Peyer's patch (tissue), 4 donors: ENCODE results near the gene PPP1R8. TPM values are rescaled to one million over a fixed set of nuclear protein-coding genes. Genes with fewer than 3 reads are reported as not detected.

Source experiments
- DNase-seq, 3 donors: peaks; one replicate each; pipeline ENCODE4 v3.0.0-alpha.2; 2017 to 2019
- H3K27ac ChIP-seq, 4 donors: fragments of 200-600 bp; sonication (generic); one replicate each; pipeline ENCODE4 v1.5.1; 2016 to 2019
- H3K27me3 ChIP-seq, 2 donors: fragments of 200-600 bp; sonication (generic); one replicate each; pipeline ENCODE4 v1.5.1; 2019
- H3K36me3 ChIP-seq, 3 donors: fragments of 200-600 bp; sonication (generic); one replicate each; pipeline ENCODE4 v1.5.1; 2016 to 2019
- H3K4me1 ChIP-seq, 4 donors: fragments of 200-600 bp; sonication (generic); one replicate each; pipeline ENCODE4 v1.5.1; 2016 to 2019
- H3K4me3 ChIP-seq, 4 donors: fragments of 200-600 bp; sonication (generic); 1 replicate in 3 of 4; 2 replicates in 1 of 4; pipeline ENCODE4 v1.5.1; 2016 to 2019; ENCODE audit warnings: mild to moderate bottlenecking in 1 of 4
- H3K9me3 ChIP-seq, 4 donors: fragments of 200-600 bp; sonication (generic); one replicate each; pipeline ENCODE4 v1.5.1; 2016 to 2019; ENCODE audit warnings: mild to moderate bottlenecking in 1 of 4
- POLR2A ChIP-seq, 2 donors: fragments of 450-650 bp; IDR thresholded peaks; one replicate each; pipeline ENCODE4 v1.5.1; 2017; ENCODE audit warnings: antibody characterized with exemption in 2 of 2, mild to moderate bottlenecking in 2 of 2, moderate library complexity in 2 of 2
- total RNA-seq, 4 donors: library from RNA; depleted of rRNA; stranded (reverse); fragments of >200 nt; gene quantifications; one replicate each; pipeline ENCODE4 v1.1.0, GENCODE V29; 2016
- TF ChIP-seq, protein P1 (sequence below), 6 experiments: fragments of 450-650 bp in 4 of 6; fragments of 200-600 bp in 2 of 6; sonication (generic) in 1 of 6; IDR thresholded peaks; one replicate each; pipeline ENCODE4 v1.5.1; 2017 to 2019; ENCODE audit warnings: antibody characterized with exemption in 6 of 6, mild to moderate bottlenecking in 3 of 6, moderate library complexity in 1 of 6

PPP1R8 gene
- total RNA-seq = 10 to 100 TPM; 19.1 to 82.5 (median 27.0) TPM

DNA sequence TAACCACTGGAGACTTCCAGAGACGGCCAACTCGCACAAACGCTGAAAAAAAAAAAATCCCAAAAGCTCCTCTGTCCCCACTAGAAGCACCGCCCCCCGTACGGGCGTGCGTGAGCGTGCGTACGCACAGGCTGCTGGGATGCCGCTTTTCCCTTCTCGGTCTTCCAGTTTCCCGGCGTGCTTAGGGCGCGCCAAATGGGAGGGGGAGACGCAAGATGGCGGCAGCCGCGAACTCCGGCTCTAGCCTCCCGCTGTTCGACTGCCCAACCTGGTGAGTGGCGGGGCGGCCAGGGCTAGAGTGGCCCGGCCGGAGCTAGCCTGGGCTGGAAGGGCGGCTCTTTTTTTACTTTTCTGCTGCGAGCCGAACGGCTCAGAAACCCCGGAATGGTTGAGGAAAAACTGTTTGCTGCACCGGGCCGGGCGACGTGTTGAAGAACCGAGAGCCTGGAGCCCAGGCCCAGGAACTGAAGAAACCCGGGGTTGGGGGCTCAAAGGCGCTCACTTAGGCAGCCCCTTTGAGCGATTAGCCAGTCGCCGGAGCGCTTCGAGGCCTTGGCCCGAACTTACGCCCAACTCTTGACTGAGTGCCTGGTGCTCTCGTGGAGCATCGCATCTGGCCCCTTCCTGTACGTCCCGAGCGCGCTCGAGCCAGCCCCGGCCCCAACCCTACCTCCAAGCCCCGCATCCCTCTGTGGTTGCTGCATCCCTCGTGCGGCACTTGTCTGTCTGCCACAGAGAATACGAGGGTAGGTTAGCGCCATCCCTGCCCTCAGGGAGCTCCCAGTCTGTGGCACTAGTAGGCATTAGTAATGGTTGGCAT, at the start of gene PPP1R8:
Gene PPP1R8, plus strand, starts transcription at position 162 of the 820 bp plus-strand sequence. Its CDS starts 54 bp downstream, at position 216.
- no peaks in the 10 kb centered on the region for H3K27me3 ChIP-seq
- H3K4me1 ChIP-seq = peaks cover 0 to 14% (median 3%) of the 10 kb centered on the region in 4 donors
- peak within 1 kb of the TSS; percentile 82 to 86 (median 84) for H3K27ac ChIP-seq
- H3K36me3 ChIP-seq = peaks cover 0 to 22% (median 0%) of the 10 kb centered on the region in 3 donors
- peak within 1 kb of the TSS; percentile 70 to 90 (median 80) for H3K4me3 ChIP-seq
- DNase-seq = peak; percentile 90 to 96 (median 93)
- TF ChIP-seq, protein P1, sequence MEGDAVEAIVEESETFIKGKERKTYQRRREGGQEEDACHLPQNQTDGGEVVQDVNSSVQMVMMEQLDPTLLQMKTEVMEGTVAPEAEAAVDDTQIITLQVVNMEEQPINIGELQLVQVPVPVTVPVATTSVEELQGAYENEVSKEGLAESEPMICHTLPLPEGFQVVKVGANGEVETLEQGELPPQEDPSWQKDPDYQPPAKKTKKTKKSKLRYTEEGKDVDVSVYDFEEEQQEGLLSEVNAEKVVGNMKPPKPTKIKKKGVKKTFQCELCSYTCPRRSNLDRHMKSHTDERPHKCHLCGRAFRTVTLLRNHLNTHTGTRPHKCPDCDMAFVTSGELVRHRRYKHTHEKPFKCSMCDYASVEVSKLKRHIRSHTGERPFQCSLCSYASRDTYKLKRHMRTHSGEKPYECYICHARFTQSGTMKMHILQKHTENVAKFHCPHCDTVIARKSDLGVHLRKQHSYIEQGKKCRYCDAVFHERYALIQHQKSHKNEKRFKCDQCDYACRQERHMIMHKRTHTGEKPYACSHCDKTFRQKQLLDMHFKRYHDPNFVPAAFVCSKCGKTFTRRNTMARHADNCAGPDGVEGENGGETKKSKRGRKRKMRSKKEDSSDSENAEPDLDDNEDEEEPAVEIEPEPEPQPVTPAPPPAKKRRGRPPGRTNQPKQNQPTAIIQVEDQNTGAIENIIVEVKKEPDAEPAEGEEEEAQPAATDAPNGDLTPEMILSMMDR (IDR thresholded peaks at IDR 0.05) = no peak
- peak; percentile 71 to 79 for TF ChIP-seq POLR2A (IDR thresholded peaks at IDR 0.05)
- H3K9me3 ChIP-seq = no peaks in the 10 kb centered on the region

DNA sequence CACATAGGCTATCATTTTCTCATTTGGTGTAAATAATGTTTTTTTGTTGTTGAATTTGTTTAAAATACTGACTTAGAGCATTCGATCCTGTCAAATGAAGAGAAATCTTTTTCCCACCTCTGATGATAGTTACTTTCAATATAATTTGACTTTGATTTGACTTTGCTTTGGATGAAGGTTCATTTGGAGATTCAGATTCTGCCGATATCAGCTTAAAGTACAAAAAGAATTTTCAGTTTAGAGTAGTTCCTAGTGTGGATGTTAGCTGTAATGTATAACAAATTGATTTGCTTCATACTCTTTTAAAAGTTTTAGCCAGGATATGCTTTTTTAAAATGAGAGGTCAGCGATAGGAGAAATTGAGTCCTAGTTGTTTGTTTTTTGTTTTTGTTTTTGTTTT, 47.6 kb upstream of the PPP1R8 start:
- TF ChIP-seq, protein P1 (IDR thresholded peaks at IDR 0.05) = no peak
- no peak for TF ChIP-seq POLR2A (IDR thresholded peaks at IDR 0.05)
- Histone ChIP-seq H3K36me3 (no peaks in the 10 kb centered on the region), H3K4me3 (no peak overlapping the region), H3K27ac (no peak overlapping the region), H3K4me1 (peaks cover 0 to 34% (median 0%) of the 10 kb centered on the region in 4 donors), H3K27me3 (no peaks in the 10 kb centered on the region), H3K9me3 (no peaks in the 10 kb centered on the region)
- DNase-seq = no peak

DNA sequence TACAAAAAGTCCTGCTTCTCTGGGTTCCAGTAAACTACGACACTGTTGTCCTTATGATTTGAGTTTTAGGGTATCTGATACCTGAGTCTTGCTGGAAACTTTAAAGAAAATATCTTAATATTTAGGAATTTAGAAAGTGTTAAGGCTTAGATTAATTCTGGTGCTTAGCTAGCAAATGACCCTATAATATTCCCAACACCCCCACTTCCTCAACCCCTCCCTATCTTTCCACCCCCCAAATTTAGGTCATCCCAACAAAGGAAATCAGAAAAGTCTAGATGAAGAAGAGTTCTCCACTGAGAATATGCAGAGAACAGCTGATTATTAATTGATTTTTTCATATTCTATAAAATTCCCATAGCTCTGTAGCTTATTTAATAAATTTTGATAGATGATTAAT, 45.9 kb upstream of the PPP1R8 start:
- H3K27me3 ChIP-seq = no peaks in the 10 kb centered on the region
- no peak overlapping the region for H3K4me3 ChIP-seq
- peaks cover 0 to under 1% (median 0%) of the 10 kb centered on the region in 3 donors for H3K36me3 ChIP-seq
- no peak for DNase-seq
- TF ChIP-seq POLR2A (IDR thresholded peaks at IDR 0.05) = no peak
- TF ChIP-seq, protein P1 (IDR thresholded peaks at IDR 0.05) = no peak
- peaks cover 0 to 28% (median 0%) of the 10 kb centered on the region in 4 donors for H3K4me1 ChIP-seq
- no peaks in the 10 kb centered on the region for H3K9me3 ChIP-seq
- no peak overlapping the region for H3K27ac ChIP-seq

DNA sequence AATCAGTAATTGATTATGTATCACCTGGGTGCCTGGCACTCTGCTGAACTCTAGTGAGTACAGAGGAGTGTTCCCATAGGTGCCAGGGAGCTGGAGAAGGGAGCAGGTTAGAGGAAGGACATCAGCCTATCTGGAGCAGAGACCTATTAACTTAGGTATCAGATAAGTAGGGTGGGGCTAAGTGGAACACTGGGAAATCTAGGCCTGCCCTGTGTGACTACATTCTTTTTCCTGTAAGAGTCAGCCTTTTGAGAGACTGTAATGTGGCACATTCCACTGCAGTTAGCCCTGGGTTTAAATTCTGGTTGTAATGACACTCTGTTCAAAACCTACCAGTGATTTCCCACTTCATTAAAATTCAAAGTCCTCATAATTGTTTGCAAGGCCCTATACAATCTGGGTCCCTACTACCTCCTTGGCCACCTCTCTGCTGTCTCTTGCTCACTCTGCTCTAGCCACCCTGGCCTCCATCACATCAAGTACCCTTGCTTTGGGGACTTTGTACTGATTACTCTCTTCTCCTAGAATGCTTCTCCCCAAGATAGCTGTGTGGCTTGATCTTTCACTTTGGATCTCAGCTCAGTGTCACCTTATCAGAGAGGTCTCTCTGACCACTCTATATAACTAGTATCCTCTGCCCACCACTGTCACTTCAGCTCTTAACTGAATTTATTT, 44.7 kb upstream of the PPP1R8 start:
- no peaks in the 10 kb centered on the region for H3K27me3 ChIP-seq
- peaks cover 0 to 25% (median 0%) of the 10 kb centered on the region in 4 donors for H3K4me1 ChIP-seq
- TF ChIP-seq, protein P1 (IDR thresholded peaks at IDR 0.05) = no peak
- TF ChIP-seq POLR2A (IDR thresholded peaks at IDR 0.05) = no peak
- peak in 1 of 3 donors; percentile 57 for DNase-seq
- H3K9me3 ChIP-seq = no peaks in the 10 kb centered on the region
- peak overlapping the region in 3 of 4 donors; percentile 41 to 71 (median 66) for H3K27ac ChIP-seq
- H3K36me3 ChIP-seq = peaks cover 0 to 13% (median 0%) of the 10 kb centered on the region in 3 donors
- no peak overlapping the region for H3K4me3 ChIP-seq

DNA sequence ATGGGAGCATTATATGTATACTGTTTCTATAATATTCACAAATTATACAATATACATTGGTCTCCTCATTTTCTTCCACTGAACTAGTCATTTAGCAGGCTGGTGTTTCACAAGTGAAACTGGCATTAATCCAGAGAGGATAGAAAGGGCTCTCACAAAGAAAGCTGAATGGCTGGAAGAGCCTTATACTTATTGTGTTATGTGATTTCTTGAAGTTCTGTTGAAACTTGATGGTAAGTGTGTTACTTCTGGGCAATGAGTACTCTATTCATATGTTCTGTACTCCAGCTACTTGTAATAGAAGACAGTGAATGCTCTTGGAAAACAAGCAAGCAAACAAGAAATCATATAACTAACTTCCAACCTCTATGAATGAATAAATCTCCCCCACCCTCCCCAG, 42.7 kb upstream of the PPP1R8 start:
- no peak overlapping the region for H3K27ac ChIP-seq

More for the DNA sequence above, 42.7 kb upstream of the PPP1R8 start:
- DNase-seq = no peak
- Histone ChIP-seq H3K4me3 (no peak overlapping the region), H3K4me1 (peaks cover 0 to 25% (median 0%) of the 10 kb centered on the region in 4 donors), H3K36me3 (peaks cover 0 to 28% (median 0%) of the 10 kb centered on the region in 3 donors), H3K9me3 (no peaks in the 10 kb centered on the region), H3K27me3 (no peaks in the 10 kb centered on the region)
- no peak for TF ChIP-seq POLR2A (IDR thresholded peaks at IDR 0.05)
- TF ChIP-seq, protein P1 (IDR thresholded peaks at IDR 0.05) = no peak
